DND-41 (cell line): ENCODE results near the gene TMEM203.

Experiments
- ATAC-seq: fragments of 200-7000 bp; cut with Tn5 transposase; 3 replicates; pipeline ENCODE4 v1.9.1; 2021; ENCODE audit warnings: low read depth; ENCODE audit not compliant: insufficient read depth
- DNase-seq: peaks from one replicate; pipeline ENCODE4 v3.0.0-alpha.2; 2020
- H2AFZ ChIP-seq: 2 replicates; pipeline ENCODE4 v1.6.0; 2012; ENCODE audit warnings: low read depth, low read length
- H3K27ac ChIP-seq: 2 replicates; pipeline ENCODE4 v1.5.1; 2012; ENCODE audit warnings: low read length, inconsistent platforms
- H3K27me3 ChIP-seq: fragments of 200-600 bp; sonication (generic); 2 replicates; pipeline ENCODE4 v1.6.0; 2012; ENCODE audit warnings: low read length, mild to moderate bottlenecking, inconsistent platforms; ENCODE audit not compliant: insufficient read depth, poor library complexity
- H3K36me3 ChIP-seq: 2 replicates; pipeline ENCODE4 v1.5.1; 2012; ENCODE audit warnings: low read length, inconsistent platforms; ENCODE audit not compliant: insufficient read depth
- H3K4me1 ChIP-seq: 2 replicates; pipeline ENCODE4 v1.5.1; 2012; ENCODE audit warnings: mild to moderate bottlenecking, low read length; ENCODE audit not compliant: insufficient read depth
- H3K4me2 ChIP-seq: 2 replicates; pipeline ENCODE4 v1.6.0; 2012; ENCODE audit warnings: mild to moderate bottlenecking, moderate library complexity, low read length, inconsistent platforms; ENCODE audit not compliant: insufficient read depth
- H3K4me3 ChIP-seq, 2 experiments: fragments of 200-600 bp in 1 of 2; shearing (Covaris generic) in 1 of 2; 2 replicates each; pipeline ENCODE4 v1.5.1; 2012 to 2016; ENCODE audit warnings: inconsistent platforms in 2 of 2, low read length in 2 of 2, mild to moderate bottlenecking in 2 of 2, low read depth in 1 of 2, moderate library complexity in 1 of 2
- H3K79me2 ChIP-seq: 2 replicates; pipeline ENCODE4 v1.6.0; 2012; ENCODE audit warnings: low read length, inconsistent platforms; ENCODE audit not compliant: insufficient read depth
- H3K9ac ChIP-seq: 2 replicates; pipeline ENCODE4 v1.6.0; 2012; ENCODE audit warnings: low read depth, mild to moderate bottlenecking, inconsistent platforms, low read length, moderate library complexity
- H3K9me3 ChIP-seq: 2 replicates; pipeline ENCODE4 v1.5.1; 2012; ENCODE audit warnings: low read length, moderate library complexity, mild to moderate bottlenecking, inconsistent platforms; ENCODE audit not compliant: insufficient read depth, severe bottlenecking
- H4K20me1 ChIP-seq: 2 replicates; pipeline ENCODE4 v1.6.0; 2012; ENCODE audit warnings: low read length; ENCODE audit not compliant: insufficient read depth
- EZH2 ChIP-seq: IDR thresholded peaks from 3 replicates; pipeline ENCODE4 v1.6.1; 2012; ENCODE audit warnings: borderline replicate concordance, low read depth, mild to moderate bottlenecking, moderate library complexity, low read length, inconsistent platforms; ENCODE audit not compliant: severe bottlenecking
- TF ChIP-seq, protein P1 (sequence below): IDR thresholded peaks from 2 replicates; pipeline ENCODE4 v1.5.1; 2012; ENCODE audit warnings: borderline replicate concordance, low read length, moderate library complexity, mild to moderate bottlenecking; ENCODE audit not compliant: poor library complexity, severe bottlenecking; ENCODE audit errors: extremely low read depth

TMEM203 gene

DNA sequence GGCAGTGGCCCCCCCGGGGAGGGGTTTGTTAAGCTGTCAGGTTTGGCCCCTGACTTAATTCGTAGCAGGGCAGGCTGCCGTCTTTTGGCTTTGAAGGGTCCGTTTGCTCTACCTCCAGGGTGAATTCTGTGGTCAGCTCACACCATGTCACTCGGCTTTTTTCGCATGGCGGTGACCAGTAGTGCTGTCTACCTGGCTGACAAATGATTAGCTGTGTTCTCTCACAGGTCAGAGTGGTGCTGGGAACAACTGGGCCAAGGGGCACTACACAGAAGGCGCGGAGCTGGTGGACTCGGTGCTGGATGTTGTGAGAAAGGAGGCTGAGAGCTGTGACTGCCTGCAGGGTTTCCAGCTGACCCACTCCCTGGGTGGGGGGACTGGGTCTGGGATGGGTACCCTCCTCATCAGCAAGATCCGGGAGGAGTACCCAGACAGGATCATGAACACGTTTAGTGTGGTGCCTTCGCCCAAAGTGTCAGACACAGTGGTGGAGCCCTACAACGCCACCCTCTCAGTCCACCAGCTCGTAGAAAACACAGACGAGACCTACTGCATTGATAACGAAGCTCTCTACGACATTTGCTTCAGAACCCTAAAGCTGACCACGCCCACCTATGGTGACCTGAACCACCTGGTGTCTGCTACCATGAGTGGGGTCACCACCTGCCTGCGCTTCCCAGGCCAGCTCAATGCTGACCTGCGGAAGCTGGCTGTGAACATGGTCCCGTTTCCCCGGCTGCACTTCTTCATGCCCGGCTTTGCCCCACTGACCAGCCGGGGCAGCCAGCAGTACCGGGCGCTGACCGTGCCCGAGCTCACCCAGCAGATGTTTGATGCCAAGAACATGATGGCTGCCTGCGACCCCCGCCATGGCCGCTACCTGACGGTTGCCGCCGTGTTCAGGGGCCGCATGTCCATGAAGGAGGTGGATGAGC is 37.1 kb upstream of the TMEM203 start:
- TF ChIP-seq EZH2, result no peak
- TF ChIP-seq, protein P1, sequence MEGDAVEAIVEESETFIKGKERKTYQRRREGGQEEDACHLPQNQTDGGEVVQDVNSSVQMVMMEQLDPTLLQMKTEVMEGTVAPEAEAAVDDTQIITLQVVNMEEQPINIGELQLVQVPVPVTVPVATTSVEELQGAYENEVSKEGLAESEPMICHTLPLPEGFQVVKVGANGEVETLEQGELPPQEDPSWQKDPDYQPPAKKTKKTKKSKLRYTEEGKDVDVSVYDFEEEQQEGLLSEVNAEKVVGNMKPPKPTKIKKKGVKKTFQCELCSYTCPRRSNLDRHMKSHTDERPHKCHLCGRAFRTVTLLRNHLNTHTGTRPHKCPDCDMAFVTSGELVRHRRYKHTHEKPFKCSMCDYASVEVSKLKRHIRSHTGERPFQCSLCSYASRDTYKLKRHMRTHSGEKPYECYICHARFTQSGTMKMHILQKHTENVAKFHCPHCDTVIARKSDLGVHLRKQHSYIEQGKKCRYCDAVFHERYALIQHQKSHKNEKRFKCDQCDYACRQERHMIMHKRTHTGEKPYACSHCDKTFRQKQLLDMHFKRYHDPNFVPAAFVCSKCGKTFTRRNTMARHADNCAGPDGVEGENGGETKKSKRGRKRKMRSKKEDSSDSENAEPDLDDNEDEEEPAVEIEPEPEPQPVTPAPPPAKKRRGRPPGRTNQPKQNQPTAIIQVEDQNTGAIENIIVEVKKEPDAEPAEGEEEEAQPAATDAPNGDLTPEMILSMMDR, result no peak
- peaks cover 45% of the 10 kb centered on the region for H4K20me1 ChIP-seq
- H3K9me3 ChIP-seq, result no peaks in the 10 kb centered on the region
- DNase-seq (no peak), ATAC-seq (no peak)
- no peaks in the 10 kb centered on the region for H3K27me3 ChIP-seq
- peaks cover 25% of the 10 kb centered on the region for H3K36me3 ChIP-seq
- peak overlapping the region; percentile 76 to 91; a peak in 3 of 4 replicates for H3K4me3 ChIP-seq
- peaks cover 40% of the 10 kb centered on the region for H3K4me1 ChIP-seq
- H3K9ac ChIP-seq, result peak overlapping the region; percentile 81
- H2AFZ ChIP-seq, result no peak overlapping the region
- H3K27ac ChIP-seq, result peak overlapping the region; percentile 60
- H3K4me2 ChIP-seq, result peak overlapping the region; percentile 90
- H3K79me2 ChIP-seq, result peaks cover 25% of the 10 kb centered on the region

DNA sequence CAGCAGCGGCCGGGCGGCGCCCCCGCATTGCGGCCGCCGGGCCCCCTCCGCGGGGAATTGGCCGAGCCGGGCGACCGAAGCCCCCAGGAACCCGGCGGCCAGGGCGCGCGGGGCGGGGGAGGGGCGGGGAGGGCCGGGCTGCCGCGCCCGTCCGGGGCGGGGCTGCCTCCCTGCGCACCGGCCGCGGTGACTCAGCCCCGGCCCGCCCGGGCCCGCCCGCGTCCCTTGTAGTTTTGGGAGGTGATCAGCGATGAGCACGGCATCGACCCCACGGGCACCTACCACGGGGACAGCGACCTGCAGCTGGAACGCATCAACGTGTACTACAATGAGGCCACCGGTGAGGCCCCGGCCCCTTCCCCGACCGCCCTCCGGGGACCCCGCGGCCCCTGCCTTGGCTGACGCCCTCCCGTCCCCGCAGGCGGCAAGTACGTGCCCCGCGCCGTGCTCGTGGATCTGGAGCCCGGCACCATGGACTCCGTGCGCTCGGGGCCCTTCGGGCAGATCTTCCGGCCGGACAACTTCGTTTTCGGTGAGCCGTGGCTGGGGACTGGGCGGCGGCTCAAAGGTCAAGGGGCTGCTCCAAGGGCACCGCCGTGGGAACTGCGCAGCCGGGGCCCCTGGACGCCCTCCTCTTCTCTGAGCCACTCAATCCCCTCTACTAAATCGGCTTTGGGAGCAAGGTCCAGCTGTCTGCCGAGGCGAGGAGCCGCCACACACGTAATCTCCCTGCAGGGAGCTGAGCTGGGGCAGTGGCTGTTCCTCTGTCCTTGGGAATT is 36.2 kb upstream of the TMEM203 start:
- peaks cover 25% of the 10 kb centered on the region for H3K36me3 ChIP-seq
- H2AFZ ChIP-seq, result no peak overlapping the region
- H3K9ac ChIP-seq, result peak overlapping the region; percentile 81
- TF ChIP-seq, protein P1, result no peak
- no peak for TF ChIP-seq EZH2
- H3K27ac ChIP-seq, result peak overlapping the region; percentile 80
- H3K27me3 ChIP-seq, result no peaks in the 10 kb centered on the region
- H3K4me3 ChIP-seq, result peak overlapping the region; percentile 76 to 91
- no peaks in the 10 kb centered on the region for H3K9me3 ChIP-seq
- H3K4me2 ChIP-seq, result peak overlapping the region; percentile 90
- ATAC-seq (no peak), DNase-seq (peak; percentile 50)
- H3K4me1 ChIP-seq, result peaks cover 47% of the 10 kb centered on the region
- H4K20me1 ChIP-seq, result peaks cover 48% of the 10 kb centered on the region
- H3K79me2 ChIP-seq, result peaks cover 25% of the 10 kb centered on the region

DNA sequence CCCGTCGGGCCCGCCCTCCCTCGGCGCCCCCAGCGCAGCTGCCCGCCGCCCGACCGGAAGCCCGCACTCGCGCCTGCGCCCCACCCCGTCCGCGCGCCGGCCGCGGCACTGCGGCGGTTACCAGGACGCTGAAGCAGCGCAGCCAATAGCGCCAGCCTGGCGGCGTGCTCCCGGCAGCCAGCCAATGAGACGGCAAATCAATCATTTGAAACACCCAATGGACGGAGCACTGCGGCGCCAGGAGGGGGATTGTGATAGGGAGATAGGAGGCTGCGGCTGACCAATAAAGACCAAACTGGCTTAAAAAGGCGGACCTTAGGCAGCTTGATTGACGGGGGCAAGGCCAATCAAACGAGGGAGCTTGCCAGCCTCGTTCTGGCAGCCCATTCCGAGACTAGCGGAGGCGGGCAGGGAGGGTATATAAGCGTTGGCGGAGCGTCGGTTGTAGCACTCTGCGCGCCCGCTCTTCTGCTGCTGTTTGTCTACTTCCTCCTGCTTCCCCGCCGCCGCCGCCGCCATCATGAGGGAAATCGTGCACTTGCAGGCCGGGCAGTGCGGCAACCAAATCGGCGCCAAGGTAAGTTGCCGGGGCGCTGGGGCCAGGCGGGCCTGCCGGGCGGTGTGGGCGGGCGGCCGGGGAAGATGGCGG is 35.5 kb upstream of the TMEM203 start, which contains the start of gene TUBB4B:
TUBB4B (plus strand) TSS at position 447 of the 649 bp plus-strand sequence; CDS start at position 521, 74 bp downstream.
- peak within 1 kb of the TSS; percentile 77 to 91 for H3K4me3 ChIP-seq
- DNase-seq (peak; percentile 99), ATAC-seq (peak; percentile 81)
- H3K4me1 ChIP-seq, result peaks cover 54% of the 10 kb centered on the region
- no peaks in the 10 kb centered on the region for H3K9me3 ChIP-seq
- peaks cover 25% of the 10 kb centered on the region for H3K36me3 ChIP-seq
- H3K79me2 ChIP-seq, result peaks cover 25% of the 10 kb centered on the region
- H3K27ac ChIP-seq, result peak within 1 kb of the TSS; percentile 89
- H4K20me1 ChIP-seq, result peaks cover 49% of the 10 kb centered on the region
- peak within 1 kb of the TSS; percentile 91 for H3K4me2 ChIP-seq
- TF ChIP-seq, protein P1, result no peak
- no peak for TF ChIP-seq EZH2
- H2AFZ ChIP-seq, result peak within 1 kb of the TSS; percentile 68
- H3K27me3 ChIP-seq, result no peaks in the 10 kb centered on the region
- peak within 1 kb of the TSS; percentile 89 for H3K9ac ChIP-seq
